NCI-H2227 (cell line): Measurements from ENCODE around the gene PLCG1.

Experiments
- DNase-seq: peaks from one replicate; lab custom pipeline; 2025; ENCODE audit not compliant: unreplicated experiment; lab: John Stamatoyannopoulos, UW

The PLCG1 gene

DNA sequence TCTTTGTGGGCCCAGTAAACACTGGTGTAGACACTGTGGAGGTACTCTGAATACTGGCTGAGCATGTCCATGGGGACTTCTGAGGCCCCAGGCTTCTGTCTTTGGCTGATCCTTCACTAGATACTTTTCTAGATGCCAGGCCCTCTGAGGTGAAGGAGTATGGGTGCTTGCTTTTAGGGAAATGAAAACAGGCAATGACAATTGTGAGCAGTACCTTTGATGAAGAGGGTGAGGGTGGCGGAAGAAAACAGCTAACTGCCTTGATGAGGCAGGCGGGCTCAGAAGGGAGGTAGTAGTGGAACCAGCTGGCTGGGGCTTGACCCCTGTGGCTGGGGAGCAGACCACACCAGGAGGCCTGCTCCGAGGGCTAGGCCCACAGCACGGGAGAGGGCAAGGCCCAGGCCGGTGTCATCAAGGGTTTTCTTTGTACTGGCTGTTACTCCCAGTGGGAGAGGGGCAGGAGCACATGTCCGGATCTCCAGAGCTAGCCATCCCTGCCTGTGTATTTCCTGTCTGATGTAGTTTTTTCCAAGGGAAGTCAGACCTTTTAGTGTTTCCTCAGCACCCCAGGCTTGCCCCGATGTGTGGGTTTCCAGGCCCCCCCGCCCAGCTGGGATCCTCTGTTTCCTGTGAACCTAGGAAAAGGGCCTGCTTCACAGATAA is 3.9 kb downstream of the PLCG1 start:
- DNase-seq = no peak

DNA sequence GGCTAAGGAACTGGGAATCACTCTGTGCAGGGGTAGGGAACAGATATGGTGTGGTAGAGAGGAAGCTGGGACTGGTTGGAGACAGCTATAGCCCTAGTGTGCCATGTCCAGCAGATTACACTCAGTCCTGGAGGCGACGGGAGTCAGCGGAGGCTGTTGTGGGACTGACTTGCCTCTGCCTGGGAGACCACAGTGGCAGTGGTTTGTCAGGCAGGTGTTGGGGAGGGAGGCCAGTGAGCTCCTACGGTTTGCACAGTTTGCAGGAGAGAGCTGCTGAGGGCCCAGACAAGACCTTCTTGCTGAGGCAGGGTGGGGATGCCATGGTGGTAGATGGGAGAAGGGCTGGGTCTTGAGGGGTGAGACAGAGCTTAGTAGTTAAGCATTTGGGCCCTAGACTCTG is 4.9 kb downstream of the PLCG1 start:
- no peak for DNase-seq

DNA sequence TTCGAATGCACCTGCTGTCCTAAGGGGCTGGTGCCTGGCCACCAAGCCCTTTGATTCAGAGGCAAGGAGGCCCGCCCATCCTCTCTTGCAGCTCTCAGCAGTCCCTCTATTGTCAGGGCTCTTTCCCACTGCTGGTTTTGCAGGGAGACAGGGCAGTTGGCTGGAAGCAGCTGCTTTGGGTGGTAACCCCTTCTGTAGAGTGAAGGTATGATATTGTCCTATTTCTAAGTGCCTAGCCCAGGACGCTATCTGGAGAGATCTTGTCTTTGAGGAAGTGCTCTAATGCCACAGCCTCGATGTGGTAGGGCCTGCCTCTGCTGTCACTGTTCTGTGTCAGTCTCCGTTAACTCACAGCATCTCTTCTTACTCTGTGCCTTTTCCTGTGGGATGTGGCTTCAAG is 5.6 kb downstream of the PLCG1 start:
- no peak for DNase-seq

DNA sequence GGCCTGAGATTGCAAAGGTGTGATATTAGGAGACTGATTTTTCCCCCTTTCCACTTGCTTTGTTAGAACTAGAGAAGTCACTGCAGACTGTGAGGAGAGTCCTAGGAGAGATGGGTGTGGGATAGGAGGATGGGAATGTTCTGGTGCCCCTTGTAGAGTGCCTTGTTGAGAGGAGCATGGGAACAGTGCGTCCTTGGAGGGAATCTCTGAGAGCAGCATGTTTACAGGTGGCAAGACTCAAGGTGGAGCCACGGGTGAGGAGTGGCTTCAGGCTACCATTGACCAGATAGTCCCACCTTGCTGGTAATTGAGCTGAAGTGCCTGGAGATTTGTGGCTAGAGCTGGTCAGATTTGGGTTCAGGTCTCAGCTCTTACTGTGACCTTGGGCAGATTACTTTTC is 6.0 kb downstream of the PLCG1 start:
- DNase-seq = no peak

DNA sequence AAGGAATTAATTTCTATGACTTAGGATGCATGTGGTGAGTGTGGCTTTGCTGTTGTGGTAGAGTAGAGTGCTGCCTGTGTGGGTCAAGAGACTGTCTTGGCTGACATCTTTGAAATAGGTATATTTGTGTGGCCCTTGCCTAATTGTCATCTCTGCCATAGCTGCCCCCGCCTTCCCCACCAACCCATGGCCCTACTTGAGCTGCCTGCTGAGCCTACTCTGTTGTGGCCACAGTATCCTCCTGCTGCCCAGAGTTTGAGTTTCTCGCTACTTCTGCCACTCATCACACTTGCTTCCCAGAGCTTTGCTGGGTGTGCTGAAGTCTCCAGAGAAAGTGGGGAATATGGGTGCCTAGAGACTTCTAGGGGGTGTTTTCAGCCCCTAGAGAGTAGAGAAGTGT is 8.0 kb downstream of the PLCG1 start:
- no peak for DNase-seq

DNA sequence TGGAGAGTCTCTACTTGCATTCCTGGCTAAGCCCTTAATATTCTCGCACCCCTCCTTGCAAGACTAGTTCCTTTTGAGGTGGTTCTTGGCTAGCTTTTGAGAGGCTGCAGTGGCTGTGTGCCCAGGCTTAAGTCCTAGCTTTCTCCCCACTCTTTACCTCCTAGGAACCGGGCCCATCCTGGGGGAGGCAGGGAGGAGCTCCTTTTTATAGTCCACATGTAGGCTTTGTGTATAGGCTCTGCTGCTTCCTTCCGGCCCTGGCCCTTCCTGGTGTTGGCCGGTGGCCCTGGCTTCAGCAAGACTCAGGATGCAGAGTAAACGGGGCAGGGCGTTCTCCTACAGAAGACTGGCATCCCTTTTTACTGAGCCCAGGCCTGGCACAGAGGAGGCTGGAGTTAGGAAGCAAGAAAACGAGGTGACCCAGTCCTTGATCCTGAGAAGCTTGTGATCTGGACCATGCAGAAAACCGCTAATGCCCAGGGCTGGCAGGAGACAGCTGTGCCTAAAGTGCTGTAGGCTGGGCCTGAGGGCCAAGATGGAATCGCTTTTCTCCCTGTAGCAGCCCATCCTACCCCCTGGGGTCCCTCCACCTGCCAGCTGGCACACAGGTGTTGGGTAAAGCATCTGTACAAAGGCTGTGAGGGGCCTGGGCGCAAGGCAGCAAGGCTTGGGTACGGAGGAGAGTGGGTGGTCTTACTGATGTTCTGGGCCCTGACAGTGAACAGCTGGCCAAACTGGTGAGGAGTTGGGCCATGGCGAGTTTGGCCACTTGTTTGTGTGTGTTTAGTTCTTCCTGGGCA is 8.7 kb downstream of the PLCG1 start:
- DNase-seq = no peak

DNA sequence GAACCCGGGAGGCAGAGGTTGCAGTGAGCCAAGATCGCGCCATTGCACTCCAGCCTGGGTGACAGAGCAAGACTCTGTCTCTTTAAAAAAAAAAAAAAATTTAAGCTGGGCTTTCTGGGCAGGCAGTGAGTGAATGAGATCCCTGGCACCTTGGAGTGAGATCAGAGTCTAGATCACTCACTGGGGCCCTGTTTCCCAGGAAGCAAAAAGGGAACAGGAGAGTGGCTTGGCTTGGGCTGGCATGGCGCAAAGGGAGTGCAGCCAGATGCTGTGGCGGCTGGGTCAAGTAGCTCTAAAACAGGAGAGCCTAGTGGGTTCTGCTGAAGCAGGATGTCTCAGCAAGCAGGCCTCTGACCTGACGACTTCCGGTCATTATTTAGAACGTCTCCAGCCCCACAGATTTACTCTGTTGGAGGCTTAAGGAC is 10.4 kb downstream of the PLCG1 start:
- DNase-seq = no peak

DNA sequence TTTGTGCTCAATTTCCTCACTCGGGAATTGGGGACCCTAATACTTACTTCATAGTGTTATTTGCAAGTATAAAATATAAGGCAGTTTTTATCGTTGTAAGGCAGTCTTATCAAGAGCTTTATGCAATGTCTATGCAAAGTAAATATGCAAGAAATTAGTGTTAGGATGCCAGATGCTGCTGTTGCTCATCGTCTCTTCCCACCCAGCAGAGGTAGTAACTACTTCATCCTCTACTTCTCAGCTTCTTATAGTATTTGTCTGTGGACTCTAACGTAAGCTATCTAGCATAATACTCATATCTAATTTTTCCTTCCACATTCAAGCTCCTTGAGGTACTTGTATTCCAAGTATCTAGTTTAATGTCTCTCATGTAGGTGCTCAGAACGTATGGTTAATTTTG is 11.6 kb downstream of the PLCG1 start:
- DNase-seq = no peak

DNA sequence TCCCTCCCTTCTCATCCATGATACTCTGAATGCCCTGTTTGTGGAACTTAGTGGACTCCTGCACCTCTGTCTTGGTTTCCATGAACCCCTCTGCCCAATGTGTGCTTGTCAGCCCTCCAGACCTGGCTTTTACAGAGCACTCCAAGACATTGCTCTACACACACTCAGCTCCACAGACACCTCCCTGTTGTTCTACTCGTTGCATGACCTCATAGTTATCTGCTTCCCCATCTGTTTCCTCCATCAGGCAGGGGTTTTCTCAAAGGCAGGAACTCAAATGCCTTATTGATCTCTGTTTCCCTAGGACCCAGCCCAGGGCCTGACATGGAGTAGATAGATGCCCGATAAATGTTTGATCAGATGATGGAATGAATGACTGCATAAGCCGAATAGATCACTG is 13.3 kb downstream of the PLCG1 start:
- DNase-seq = no peak

DNA sequence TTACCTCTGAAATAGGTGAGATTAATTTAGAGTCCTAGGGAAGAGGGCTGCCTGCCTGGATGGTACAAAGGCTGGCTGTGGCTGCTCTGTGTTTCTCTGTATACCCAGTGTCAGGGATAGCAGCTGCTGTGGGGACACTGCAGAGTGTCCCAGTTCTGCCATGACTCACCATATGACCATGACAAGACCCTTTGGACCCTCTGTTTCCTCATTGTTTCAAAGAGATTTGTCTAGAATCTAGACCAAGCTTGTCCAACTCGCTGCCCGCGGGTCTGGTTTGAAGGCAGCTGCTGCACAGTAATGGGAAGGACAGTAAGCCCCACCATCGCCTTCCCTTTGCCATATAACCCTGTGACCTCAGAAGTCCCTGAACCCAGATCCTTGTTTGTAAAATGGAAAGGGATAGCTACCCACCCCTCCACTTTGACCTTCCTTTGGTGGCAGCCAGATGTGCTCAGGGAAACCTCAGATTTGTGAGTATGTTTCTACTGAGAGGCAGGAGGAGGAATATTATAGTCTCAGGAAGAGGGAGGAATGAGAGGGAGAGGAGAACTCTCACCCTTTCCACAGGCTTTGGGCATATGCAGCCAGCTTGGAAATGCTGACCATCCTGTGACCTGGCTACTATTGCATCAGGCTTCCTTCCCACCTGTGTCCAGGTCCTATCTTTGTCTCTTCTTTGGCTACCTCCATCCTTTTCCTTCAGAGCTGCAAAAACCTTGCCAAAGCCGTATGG is 14.0 kb downstream of the PLCG1 start:
- DNase-seq = no peak

DNA sequence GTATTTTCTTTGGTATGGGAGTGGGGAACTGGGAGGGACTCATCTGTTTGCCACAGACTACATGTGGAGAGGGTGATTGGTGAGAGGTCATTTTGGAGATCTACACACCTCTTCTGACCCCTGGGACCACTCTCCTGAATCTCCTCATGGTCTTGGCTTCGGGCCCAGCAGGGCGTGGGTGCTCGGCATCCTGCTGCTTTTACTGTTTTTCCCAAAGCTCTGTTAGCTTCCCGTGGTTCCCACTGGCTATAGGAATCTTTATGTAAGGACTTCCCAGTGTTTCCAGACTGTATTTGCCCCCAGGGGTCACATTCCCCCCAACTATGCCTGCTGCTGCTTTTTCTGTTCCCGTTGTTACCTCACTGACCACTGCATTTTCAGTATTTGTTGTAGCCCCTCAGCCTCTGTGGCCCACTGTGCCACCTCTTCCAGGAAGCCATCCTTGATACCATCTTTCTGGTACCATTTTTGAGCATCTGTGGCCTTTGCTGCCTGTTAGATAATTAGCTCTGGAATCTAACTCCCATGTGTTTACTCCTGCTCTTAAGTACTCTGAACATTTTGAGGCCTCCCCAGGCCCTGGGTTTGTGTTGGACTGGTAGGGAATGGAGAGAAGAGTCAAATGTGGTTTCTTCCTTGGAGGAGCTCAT is 14.9 kb downstream of the PLCG1 start:
- DNase-seq = no peak

DNA sequence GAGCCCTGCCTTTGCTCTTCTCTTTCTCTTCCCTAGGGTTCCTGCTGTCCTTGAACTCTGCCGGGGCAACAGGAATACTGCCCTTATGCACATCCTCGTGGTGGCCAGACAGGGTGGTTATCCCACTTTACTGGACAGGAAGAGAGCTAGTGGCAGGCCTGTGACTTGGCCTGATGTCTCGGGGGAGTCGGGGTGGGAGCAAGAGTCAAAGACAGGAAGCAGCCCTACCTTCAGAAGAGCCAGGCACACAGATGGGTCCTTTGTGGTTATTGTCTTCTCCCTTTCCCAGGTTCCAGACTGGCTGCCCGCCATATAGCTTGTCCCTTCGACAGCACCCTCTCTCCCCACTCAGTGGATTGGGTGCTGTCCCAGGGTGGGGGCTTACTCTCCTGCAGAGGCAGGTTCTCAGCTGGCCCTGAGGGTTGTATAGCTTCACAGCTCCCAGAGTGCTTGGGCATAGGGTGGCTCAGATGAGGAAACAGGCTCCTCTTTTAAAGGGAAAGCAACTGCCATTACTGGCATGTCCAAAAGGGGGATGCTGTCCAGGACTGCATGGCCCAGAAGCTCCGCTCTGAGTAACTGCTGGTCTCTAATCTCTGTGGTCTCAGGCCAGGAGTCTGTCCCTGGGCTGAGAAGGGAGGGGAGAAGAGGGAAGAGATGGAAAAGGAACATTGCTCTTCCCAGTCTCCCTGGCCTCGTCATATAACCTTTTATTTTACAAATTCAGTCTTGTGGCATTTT is 17.3 kb downstream of the PLCG1 start:
- no peak for DNase-seq

DNA sequence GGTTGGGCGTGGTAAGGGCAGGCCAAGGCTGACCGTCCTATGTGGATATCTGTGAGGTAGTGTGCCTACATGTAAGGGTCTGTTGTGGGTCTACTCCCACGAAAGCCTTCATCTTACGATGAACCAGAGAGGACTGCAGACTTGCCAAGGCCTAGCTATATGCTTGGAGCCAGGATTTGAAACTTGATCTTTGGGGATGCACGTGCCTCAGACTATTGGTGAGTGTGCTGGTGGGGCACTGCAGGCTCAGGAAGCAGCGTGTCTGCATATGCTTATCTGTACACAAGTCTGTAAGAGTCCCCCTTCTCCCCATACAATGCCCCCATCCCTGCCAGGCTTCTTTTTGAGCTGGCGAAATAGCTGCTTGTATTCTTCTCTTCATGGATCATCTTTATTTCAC is 17.9 kb downstream of the PLCG1 start:
- DNase-seq = no peak

DNA sequence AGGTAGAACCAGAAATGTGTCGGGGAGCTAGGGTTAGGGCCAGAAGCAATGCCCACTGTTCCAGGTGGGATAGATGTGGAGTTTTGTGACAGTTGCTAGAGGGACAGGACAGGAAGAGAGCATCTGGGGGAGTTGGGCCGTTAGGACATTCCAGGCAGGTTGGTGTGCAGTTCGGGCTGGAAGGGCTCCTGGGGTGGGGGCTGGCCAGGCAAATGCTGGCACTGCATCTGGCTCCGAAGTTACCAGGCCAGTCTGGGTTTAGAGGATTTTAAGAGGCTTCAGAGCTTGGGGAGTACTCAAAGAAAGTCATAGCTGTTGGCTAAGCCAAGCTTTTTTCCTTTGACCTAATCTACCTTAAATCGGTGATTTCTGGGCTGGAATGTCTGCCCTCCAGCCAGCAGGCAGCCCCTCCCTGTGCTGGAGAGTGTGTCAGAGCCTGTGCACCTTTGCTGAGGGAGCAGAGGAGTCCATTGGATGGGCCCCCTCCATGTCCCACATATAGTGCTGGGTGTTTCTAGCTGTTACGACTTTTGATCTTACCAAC is 20.8 kb downstream of the PLCG1 start:
- no peak for DNase-seq

DNA sequence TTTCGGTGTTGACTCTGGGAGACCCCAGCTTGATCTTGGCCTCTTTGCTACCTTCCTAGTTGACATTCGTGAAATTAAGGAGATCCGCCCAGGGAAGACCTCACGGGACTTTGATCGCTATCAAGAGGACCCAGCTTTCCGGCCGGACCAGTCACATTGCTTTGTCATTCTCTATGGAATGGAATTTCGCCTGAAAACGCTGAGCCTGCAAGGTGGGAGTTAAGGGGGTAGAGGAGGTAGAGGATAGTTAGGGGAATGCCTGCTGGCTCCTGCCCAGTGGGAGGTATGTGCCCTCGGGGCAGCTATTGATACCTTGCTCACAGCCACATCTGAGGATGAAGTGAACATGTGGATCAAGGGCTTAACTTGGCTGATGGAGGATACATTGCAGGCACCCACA is 22.2 kb downstream of the PLCG1 start:
- DNase-seq = no peak

DNA sequence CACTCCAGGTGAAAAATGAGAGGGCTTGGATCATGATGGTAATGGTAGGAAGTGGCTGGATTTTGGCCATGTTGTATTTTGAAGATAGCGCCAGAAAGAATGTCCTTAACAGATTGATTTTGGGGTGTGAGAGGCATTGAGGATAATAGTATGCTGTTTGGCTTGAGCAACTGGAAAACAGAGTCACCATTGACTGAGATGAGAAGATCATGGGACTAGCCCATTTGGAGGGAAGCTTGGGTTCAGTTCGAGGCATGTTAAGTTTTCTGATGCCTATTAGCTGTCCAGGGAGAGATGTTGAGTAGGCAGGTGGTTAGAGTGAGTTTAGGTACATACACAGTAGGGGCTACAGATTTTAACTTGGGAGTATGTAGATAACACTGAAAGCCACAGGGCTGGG is 23.3 kb downstream of the PLCG1 start:
- no peak for DNase-seq

DNA sequence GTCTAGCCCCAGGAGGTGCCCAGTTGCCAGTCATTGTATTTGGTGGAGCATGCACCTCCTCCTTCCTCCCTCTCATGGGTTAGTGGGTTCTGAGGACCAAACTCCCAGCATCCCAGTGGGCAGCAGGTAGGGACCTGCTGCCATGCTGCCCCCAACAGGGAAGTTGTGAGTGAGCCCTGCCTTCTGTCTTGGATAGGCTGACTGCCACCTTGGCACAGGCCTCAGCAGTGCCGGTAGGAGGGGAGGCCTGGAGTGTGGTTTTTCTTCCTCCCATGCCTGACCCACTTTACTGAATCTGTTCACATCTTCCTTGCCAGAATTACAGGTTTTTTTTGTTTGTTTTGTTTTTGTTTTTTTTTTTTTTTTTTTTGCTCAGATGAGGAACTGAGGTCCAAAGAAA is 24.5 kb downstream of the PLCG1 start:
- no peak for DNase-seq

DNA sequence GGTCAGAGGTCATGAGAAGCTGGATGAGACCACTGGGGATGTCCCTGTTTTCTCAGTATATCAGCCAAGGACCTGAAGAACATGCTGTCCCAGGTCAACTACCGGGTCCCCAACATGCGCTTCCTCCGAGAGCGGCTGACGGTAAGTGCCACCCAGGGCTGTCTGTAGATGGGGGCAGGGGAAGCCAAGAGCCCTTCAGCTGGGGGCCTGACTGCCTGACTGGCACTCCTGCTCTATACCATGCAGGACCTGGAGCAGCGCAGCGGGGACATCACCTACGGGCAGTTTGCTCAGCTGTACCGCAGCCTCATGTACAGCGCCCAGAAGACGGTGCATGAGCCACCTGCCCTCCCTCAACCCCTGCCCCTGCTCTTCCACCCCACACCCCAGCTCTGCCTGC is 25.1 kb downstream of the PLCG1 start:
- no peak for DNase-seq

DNA sequence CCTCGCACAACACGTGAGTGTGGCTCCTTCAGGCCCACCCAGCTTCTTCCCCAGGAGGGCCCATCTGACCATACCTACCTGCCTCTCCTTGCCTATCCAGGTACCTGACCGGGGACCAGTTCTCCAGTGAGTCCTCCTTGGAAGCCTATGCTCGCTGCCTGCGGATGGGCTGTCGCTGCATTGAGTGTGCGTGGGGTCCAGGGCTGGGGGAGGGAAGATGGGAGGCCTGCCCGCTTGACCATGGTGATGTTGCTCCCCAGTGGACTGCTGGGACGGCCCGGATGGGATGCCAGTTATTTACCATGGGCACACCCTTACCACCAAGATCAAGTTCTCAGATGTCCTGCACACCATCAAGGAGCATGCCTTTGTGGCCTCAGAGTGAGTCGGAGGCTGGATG is 26.5 kb downstream of the PLCG1 start:
- DNase-seq = no peak

DNA sequence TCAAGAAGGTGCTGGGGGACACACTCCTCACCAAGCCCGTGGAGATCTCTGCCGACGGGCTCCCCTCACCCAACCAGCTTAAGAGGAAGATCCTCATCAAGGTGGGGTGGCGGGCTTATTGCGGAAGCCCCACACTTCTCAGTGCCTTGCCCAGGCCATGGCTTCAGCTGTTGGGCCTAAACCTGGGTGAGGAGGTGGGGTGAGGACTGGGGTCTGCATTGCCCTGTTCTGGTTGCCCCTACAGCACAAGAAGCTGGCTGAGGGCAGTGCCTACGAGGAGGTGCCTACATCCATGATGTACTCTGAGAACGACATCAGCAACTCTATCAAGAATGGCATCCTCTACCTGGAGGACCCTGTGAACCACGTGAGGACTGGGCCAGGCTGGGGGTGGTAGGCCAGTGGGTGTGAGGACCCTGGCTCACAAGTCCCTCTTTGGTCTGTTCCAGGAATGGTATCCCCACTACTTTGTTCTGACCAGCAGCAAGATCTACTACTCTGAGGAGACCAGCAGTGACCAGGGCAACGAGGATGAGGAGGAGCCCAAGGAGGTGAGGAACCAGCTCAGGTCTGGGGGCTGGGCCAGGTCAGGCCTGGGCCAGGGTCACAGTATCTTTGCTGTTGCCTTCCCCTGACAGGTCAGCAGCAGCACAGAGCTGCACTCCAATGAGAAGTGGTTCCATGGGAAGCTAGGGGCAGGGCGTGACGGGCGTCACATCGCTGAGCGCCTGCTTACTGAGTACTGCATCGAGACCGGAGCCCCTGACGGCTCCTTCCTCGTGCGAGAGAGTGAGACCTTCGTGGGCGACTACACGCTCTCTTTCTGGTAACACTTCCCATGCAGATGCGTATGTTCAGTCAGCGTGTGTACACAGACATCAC is 27.9 kb downstream of the PLCG1 start:
- DNase-seq = no peak
